GM18951 (cell line): ENCODE results near the gene JDP2.
"Not testable (repeated sequence)": the region's sequence is repeated elsewhere in the genome, so short reads cannot be mapped to it uniquely, and the experiment has no call there.

Source experiments
- POLR2A ChIP-seq: IDR thresholded peaks from 4 replicates; pipeline ENCODE4 v1.6.1; 2011; ENCODE audit warnings: mild to moderate bottlenecking; ENCODE audit not compliant: insufficient read length, insufficient read depth; ENCODE audit errors: extremely low read depth
- in situ Hi-C: fragments of 300-500 bp; cut with MboI; formaldehyde crosslinking; loops from one replicate; pipeline ENCODE4 v1.12.0; 2022; ENCODE audit warnings: low sequenced_read_pairs, mixed read lengths, inconsistent platforms; ENCODE audit not compliant: unreplicated experiment

JDP2 gene

DNA sequence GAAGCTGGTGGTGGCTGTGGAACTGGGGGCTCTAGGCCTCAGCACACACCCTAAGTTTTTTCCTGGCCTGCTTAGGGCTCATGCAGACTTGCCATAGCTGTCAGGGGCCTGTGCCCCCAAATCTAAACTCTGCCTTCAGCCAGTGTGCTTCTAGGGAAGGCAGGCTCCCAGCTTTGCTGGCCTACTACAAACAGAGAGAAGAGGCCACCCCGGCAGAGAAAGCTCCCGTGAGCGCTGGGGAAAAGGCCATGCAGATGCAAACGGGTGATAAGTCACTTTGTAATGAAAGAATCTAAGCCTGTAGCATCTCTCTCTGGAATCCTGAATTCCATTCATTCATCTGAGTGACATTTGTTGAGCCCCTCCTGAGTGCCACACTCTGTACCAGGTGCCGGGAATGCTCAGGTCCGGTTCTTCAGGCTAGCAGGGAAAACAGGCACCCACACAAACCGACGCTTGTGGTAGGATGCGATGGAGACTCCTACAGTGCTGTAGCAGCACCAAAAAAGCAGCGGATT is 29.9 kb downstream of the JDP2 start:
- in situ Hi-C loops = no loop called here
- no peak for TF ChIP-seq POLR2A

DNA sequence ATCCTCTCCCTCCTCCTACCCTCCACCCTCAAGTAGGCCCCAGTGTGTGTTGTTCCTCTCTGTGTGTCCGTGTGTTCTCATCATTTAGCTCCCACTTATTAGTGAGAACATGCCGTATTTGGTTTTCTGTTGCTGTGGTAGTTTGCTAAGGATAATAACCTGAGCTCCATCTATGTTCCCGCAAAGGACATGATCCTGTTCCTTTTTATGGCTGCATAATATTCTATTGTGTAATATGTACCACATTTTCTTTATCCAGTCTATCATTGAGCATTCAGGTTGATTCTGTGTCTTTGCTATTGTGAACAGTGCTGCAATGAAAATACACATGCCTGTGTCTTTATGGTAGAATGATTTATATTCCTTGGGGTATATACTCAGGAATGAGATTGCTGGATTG is 30.5 kb downstream of the JDP2 start:
- in situ Hi-C loops = no loop called here
- TF ChIP-seq POLR2A = no peak

DNA sequence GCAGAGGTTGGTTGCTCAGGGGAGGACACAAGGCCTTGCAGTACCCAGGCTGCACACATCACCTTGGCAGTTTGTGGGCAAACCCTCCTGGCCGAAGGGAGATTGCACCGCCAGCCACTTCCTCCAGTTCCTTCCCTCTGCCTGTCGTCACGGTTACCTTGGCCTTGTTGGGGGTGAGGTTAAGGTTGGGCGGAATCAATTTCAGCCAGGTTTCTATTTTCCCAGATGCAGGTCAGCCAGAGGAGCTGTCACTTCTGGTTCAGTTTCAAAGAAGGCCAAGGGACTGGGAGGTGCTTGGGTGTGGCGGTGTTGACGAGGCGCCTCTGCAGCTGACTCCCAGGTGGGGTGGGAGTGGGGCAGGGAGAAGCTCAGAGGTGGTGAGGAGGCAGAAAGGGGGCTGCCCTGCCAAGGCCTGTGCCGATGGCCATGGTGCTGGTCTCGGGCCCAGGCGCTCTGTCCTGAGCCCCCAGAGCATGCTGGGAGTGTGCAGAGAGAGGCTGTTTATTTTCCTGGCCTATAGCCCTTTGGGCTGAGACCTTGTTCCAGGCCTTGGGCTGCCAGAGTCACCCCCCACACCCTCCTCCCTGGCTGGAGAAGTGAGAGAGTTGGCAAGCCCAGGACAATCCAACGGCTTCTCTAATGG is 31.4 kb downstream of the JDP2 start:
- TF ChIP-seq POLR2A = no peak
- in situ Hi-C loops = no loop called here

DNA sequence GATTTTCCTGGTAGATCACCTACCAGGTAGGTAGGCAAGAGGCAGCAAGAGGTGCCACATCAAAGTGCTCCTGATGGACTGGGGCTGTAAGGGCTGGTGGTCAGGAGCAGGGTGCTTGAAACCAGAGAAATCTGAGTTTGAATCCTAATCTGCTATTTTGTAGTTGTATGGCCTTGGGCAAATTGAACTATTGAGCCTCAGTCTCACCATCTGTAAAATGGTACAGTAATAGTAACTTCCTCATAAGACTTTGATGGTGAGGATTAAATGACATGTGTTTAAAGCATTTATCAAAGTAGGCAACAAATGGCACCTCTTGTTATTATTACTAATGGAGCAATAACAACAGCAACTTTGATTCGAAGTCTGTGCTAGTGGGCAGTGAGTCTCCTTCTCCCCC is 32.0 kb downstream of the JDP2 start:
- in situ Hi-C loops = no loop called here

DNA sequence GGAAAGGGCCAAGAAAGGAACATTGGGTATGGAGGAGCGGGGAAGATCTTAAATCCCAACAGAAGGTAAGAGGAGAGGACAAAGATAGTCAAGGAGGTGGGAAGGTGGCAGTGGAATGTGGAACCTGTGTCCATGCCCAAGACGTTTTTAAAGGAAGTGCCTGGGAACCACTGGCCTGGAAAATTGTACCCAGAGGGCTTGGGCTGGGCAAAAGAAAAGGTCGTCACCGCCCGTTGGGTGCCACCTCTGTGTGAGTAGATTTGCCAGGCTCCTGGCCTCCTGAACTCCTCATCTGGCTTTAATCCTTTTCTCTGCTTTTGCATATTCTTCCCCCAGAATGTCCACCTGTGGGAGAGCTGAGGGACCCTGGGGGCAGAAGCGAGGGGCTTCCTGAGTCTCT is 32.6 kb downstream of the JDP2 start:
- TF ChIP-seq POLR2A = no peak
- in situ Hi-C loops = no loop called here

More for the DNA sequence above, 32.0 kb downstream of the JDP2 start:
- no peak for TF ChIP-seq POLR2A

DNA sequence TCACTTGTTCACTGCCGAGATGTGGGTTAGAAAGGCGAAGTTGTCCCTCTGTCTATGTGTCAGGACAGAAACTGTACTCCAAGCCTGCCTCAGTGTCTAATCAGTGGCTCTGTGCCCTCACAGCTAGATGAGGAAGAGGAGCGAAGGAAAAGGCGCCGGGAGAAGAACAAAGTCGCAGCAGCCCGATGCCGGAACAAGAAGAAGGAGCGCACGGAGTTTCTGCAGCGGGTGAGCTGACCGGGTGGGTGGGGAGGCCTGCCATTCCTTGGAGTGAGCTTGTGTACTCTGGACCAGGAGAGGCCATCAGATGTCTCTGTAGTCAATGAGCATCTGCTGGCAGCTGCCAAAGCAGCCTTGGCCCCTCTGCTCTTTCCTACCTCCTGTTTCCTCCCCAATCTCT is 33.5 kb downstream of the JDP2 start:
- no peak for TF ChIP-seq POLR2A
- in situ Hi-C loops = no loop called here

DNA sequence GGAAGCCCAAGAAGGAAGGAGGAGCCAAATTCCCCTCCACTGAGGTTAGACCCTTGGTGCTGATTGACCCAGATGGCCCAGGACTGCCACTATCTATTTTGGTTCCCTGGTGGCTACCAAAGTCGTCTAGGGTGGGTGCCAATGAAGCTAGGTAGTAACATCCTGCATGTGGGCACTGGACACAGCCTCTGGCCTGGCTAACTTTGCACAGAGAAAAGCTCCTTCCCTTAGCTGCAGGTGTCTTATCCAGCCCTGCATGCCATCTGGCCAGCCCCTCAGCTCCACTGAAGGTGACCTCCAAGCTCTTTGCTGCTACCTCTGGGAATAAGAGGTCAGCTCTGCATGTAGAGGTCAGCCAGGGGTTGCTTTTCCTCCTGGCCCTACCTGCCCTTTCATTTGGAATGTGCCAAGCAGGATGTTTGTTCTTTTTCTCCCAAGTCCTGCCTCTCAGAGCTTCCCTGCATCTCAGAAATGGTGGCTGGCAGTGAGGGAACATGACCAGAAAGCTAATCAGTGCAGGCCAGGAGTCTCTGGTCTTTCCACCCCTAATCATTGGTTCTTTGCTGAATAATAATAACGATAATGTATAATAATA is 34.0 kb downstream of the JDP2 start:
- no peak for TF ChIP-seq POLR2A
- in situ Hi-C loops = no loop called here

DNA sequence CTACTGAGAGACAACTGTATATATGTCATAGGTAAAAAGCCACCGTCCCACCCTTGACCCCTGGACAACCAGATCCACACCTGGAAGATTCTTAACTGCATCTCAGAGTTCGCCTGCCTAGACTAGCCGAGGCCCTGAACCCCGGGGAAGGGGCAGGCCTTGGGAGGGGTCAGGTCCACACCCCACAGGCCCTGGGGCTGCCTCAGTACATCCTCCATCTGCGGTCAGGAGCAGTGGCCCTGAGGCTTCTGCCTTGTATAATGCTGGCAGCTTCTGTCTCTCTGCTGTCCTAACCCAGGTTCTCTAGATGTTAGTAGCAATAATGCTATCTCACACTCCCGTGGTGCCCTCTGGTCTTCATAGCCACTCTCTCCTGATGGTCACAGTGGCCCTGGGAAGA is 36.8 kb downstream of the JDP2 start:
- no peak for TF ChIP-seq POLR2A
- in situ Hi-C loops = loop anchor here (5.0 kb wide), 1 partner anchor 157 kb away; no protein-coding TSS in a partner anchor

DNA sequence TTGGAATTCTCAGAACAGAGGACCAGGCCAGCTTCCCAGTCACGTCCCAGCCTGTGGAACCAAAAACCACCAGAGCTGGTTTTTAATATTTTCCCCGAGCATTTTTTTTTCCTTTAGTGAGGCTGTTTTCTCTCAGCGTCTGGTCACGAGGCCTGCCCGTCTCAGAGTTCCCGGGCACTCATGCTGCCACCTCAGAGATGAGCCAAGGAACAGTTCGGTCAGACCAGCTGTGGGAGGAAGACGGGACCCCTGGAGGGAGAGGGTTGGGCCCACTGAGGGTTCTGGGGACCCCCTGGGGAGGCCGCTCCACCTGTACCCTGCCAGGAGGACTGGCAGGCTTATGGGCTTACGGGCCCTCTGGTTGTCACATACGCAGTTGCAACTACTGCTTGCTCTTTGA is 39.9 kb downstream of the JDP2 start:
- TF ChIP-seq POLR2A = no peak
- in situ Hi-C loops = loop anchor here (5.0 kb wide), 1 partner anchor 160 kb away; no protein-coding TSS in a partner anchor

DNA sequence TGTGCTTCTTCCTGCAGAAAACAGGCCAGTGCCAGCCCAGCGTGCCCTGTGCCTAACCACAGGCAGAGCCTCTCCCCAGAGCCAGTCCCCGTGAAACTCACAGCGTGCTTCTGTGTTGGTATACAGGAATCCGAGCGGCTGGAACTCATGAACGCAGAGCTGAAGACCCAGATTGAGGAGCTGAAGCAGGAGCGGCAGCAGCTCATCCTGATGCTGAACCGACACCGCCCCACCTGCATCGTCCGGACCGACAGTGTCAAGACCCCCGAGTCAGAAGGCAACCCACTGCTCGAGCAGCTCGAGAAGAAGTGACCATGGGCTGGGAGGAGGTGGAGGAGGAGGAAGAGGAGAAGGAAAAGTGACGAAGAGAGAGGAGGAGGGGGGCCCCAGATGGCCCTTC is 41.3 kb downstream of the JDP2 start:
- in situ Hi-C loops = loop anchor here (5.0 kb wide), 1 partner anchor 162 kb away; no protein-coding TSS in a partner anchor
- no peak for TF ChIP-seq POLR2A

DNA sequence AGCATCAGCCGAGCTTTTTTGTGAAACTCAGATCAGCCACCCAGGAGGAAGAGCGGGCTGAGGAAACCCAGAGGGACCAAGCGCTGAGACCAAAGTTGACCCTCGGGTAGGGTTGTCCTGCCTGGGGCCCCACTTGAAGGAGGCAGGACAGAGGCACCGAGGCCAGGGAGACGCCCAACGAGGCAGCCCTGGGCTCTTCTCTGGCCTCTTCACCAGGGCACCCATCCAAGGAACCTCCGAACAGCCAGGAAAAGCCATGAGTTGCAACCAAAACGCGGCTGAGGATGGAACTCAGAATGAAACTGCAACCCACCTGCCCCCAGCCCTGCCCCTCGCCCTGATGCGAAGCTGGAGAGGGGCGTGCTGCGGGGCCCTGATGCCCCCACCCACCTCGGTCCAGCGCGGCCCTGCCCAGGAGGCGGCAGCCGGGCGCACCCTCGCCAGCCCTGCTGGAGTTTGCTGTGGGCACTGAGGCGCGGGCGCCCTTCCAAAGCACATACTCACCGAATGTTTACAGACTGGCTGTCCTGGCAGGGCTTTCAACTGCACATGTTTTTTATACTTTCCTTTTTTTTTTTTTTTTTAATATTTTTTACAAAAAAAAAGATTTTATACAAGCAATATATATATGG is 41.9 kb downstream of the JDP2 start:
- TF ChIP-seq POLR2A = no peak
- in situ Hi-C loops = loop anchor here (5.0 kb wide), 1 partner anchor 162 kb away; no protein-coding TSS in a partner anchor

DNA sequence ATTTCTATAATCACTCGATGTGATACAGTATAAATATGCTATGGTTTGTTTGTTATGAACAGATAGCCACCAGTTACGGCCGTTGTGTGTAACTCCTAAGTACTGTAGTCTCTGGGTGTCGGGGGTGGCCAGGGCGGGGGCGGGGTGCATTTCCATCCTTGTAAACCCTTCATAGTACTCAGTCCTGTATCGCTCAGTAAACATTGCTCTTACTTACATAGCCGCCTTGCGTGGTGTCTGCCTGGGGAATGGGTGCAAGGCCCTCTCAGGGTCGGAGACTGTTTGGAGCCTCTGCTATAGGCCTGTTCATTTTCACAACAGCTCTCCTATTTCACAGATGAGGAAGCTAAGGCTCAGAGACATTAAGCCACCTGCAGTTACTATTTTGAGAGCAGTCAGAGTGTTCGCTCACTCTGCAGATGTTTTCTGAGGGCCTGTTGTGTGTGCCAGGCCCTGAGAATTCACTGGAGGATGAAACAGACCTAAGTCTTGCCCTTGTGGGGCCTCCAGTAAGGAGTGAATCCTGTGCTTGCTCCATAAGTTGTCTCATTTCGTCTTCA is 42.5 kb downstream of the JDP2 start:
- no peak for TF ChIP-seq POLR2A
- in situ Hi-C loops = no loop called here

DNA sequence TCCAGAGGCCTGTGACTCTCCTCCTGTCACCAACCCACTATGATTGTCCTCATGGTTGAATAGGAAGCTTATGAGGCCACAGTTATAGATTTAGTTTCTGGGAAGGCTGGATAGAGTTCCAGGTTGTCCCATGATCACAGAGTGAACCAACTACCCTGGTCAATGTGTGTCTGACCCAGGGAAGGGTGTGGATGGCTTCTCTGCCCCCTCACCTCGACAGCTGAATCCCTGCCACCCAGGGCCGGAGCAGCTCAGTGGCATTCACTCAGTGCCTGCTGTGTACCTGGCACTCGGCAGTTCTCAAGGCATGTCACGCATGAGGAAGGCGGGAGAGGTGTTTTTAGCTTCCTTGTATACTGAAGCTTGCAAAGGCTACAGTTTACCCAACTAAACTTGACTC is 43.2 kb downstream of the JDP2 start:
- in situ Hi-C loops = no loop called here
- no peak for TF ChIP-seq POLR2A

DNA sequence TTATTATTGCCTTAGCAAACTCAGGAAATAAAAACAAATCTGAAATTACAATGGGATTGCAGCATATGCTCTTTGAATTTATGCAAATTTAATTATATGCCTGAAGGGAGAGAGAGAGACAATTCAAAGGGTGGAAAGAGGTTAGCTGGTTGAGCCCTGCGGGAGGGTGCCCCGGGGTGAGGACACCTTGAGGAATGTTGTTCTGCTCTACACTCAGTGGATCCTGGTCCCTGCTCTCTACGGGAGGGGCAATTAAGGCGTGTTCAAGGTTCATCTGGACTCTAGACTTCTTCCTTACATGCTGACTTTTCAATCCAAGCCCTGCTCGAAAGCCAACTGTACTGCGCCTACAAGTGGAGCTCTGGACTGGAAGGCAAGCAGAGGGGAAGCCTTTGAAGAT is 46.3 kb downstream of the JDP2 start:
- in situ Hi-C loops = not testable (repeated sequence)
